Nephron progenitor cell (in vitro differentiated cells): ENCODE measurements around the gene YKT6.
A peak's percentile ranks its signal among the peaks of the same experiment; 100 is the strongest.

Source experiments
- DNase-seq: peaks from one replicate; pipeline ENCODE4 v3.0.0; 2021
- H3K27ac Mint-ChIP-seq: 2 replicates; pipeline ENCODE4 v1.8.0; 2021; ENCODE audit warnings: mild to moderate bottlenecking, moderate library complexity, mixed read lengths
- H3K27me3 Mint-ChIP-seq: 2 replicates; pipeline ENCODE4 v1.8.0; 2021; ENCODE audit warnings: mild to moderate bottlenecking, low read depth, mixed read lengths; ENCODE audit not compliant: poor library complexity
- H3K36me3 Mint-ChIP-seq: 2 replicates; pipeline ENCODE4 v1.8.0; 2021; ENCODE audit warnings: low read depth, mixed read lengths
- H3K4me1 Mint-ChIP-seq: 2 replicates; pipeline ENCODE4 v1.8.0; 2021; ENCODE audit warnings: mixed read lengths
- H3K4me3 Mint-ChIP-seq: 2 replicates; pipeline ENCODE4 v1.8.0; 2021; ENCODE audit warnings: mild to moderate bottlenecking, moderate library complexity, mixed read lengths
- H3K9me3 Mint-ChIP-seq: 2 replicates; pipeline ENCODE4 v1.8.0; 2021; ENCODE audit warnings: mild to moderate bottlenecking, moderate library complexity, mixed read lengths
- CTCF ChIP-seq: fragments of 200-600 bp; sonication (generic); IDR thresholded peaks from 2 replicates; pipeline ENCODE4 v1.5.0; 2021; ENCODE audit warnings: antibody characterized with exemption

The YKT6 gene

GRCh38 chr7:44184873-44185446 is 15.8 kb upstream of the YKT6 start:
- no peak for TF ChIP-seq CTCF
- Mint-ChIP-seq H3K27me3 (peaks cover 28% of the 10 kb centered on the region), H3K36me3 (no peaks in the 10 kb centered on the region), H3K9me3 (peaks cover 21% of the 10 kb centered on the region), H3K4me3 (no peak overlapping the region), H3K27ac (peak overlapping the region; percentile 87), H3K4me1 (peaks cover 34% of the 10 kb centered on the region)
- DNase-seq, result no peak

GRCh38 chr7:44185729-44186128 is 15.0 kb upstream of the YKT6 start:
- peaks cover 21% of the 10 kb centered on the region for H3K9me3 Mint-ChIP-seq
- TF ChIP-seq CTCF, result no peak
- no peak overlapping the region for H3K4me3 Mint-ChIP-seq
- no peak overlapping the region for H3K27ac Mint-ChIP-seq
- H3K4me1 Mint-ChIP-seq, result peaks cover 41% of the 10 kb centered on the region
- H3K27me3 Mint-ChIP-seq, result peaks cover 31% of the 10 kb centered on the region
- H3K36me3 Mint-ChIP-seq, result no peaks in the 10 kb centered on the region
- no peak for DNase-seq

GRCh38 chr7:44186736-44187135 is 14.0 kb upstream of the YKT6 start:
- no peaks in the 10 kb centered on the region for H3K36me3 Mint-ChIP-seq
- no peak overlapping the region for H3K27ac Mint-ChIP-seq
- peaks cover 19% of the 10 kb centered on the region for H3K9me3 Mint-ChIP-seq
- H3K4me3 Mint-ChIP-seq, result no peak overlapping the region
- peaks cover 43% of the 10 kb centered on the region for H3K4me1 Mint-ChIP-seq
- TF ChIP-seq CTCF, result no peak
- peaks cover 31% of the 10 kb centered on the region for H3K27me3 Mint-ChIP-seq
- DNase-seq, result no peak

GRCh38 chr7:44187636-44188416 is 13.0 kb upstream of the YKT6 start:
- no peak for DNase-seq
- Mint-ChIP-seq H3K27me3 (peaks cover 30% of the 10 kb centered on the region), H3K4me1 (peaks cover 47% of the 10 kb centered on the region), H3K9me3 (peaks cover 8% of the 10 kb centered on the region), H3K36me3 (no peaks in the 10 kb centered on the region), H3K4me3 (no peak overlapping the region), H3K27ac (no peak overlapping the region)
- TF ChIP-seq CTCF, result no peak

- peaks cover under 1% of the 10 kb centered on the region for H3K9me3 Mint-ChIP-seq
- no peak for TF ChIP-seq CTCF
- H3K27me3 Mint-ChIP-seq, result peaks cover 22% of the 10 kb centered on the region
- DNase-seq, result no peak
- H3K4me3 Mint-ChIP-seq, result no peak overlapping the region
- peaks cover 50% of the 10 kb centered on the region for H3K4me1 Mint-ChIP-seq
- H3K36me3 Mint-ChIP-seq, result no peaks in the 10 kb centered on the region
- no peak overlapping the region for H3K27ac Mint-ChIP-seq
These were observed 12.1 kb upstream of the YKT6 start for GRCh38 chr7:44188480-44189225.
